GM21526 (cell line): ENCODE results near the gene DIP2C.
A peak's percentile ranks its signal among the peaks of the same experiment; 100 is the strongest.
"Not testable (repeated sequence)": the region's sequence is repeated elsewhere in the genome, so short reads cannot be mapped to it uniquely, and the experiment has no call there.

ENCODE experiments used
- ATAC-seq: cut with Tn5 transposase; IDR thresholded peaks from one replicate; pipeline ENCODE4 v1.9.1; 2021; ENCODE audit warnings: moderate library complexity; ENCODE audit not compliant: unreplicated experiment, low FRiP score

Gene DIP2C

GRCh38 chr10:305034-305433, 384.4 kb downstream of the DIP2C start:
- ATAC-seq, result no peak

- no peak for ATAC-seq
Measured at GRCh38 chr10:301536-301935, 387.9 kb downstream of the DIP2C start.

GRCh38 chr10:300580-300979, 388.9 kb downstream of the DIP2C start:
- not testable (repeated sequence) for ATAC-seq

GRCh38 chr10:299969-300368, 389.5 kb downstream of the DIP2C start:
- ATAC-seq, result peak; percentile 77

GRCh38 chr10:299512-299911, 390.0 kb downstream of the DIP2C start:
- ATAC-seq, result peak; percentile 59

GRCh38 chr10:298033-298432, 391.4 kb downstream of the DIP2C start:
- ATAC-seq, result no peak

GRCh38 chr10:297567-297966, 391.9 kb downstream of the DIP2C start:
- ATAC-seq, result no peak

- no peak for ATAC-seq
Measured at GRCh38 chr10:293636-294035, 395.8 kb downstream of the DIP2C start.

- no peak for ATAC-seq
Measured at GRCh38 chr10:290026-290725, 399.3 kb downstream of the DIP2C start.

- no peak for ATAC-seq
Measured at GRCh38 chr10:289581-289980, 399.9 kb downstream of the DIP2C start.

GRCh38 chr10:288316-289200, 400.9 kb downstream of the DIP2C start:
- no peak for ATAC-seq

GRCh38 chr10:287814-288213, 401.7 kb downstream of the DIP2C start:
- ATAC-seq, result no peak

GRCh38 chr10:287026-287709, 402.3 kb downstream of the DIP2C start:
- no peak for ATAC-seq

GRCh38 chr10:285216-285615, 404.3 kb downstream of the DIP2C start:
- ATAC-seq, result no peak

- peak; percentile 89 for ATAC-seq
Measured at GRCh38 chr10:283916-284356, 405.5 kb downstream of the DIP2C start.

- ATAC-seq, result no peak
Measured at GRCh38 chr10:283140-283479, 406.4 kb downstream of the DIP2C start.

- no peak for ATAC-seq
Measured at GRCh38 chr10:282294-283139, 407.0 kb downstream of the DIP2C start.

GRCh38 chr10:279655-280054, 409.8 kb downstream of the DIP2C start:
- ATAC-seq, result no peak

- no peak for ATAC-seq
Measured at GRCh38 chr10:279232-279631, 410.2 kb downstream of the DIP2C start.

- no peak for ATAC-seq
Measured at GRCh38 chr10:278707-279106, 410.8 kb downstream of the DIP2C start.
